GM19351 (cell line): Measurements from ENCODE around the gene PROX1.

Source experiments
- ATAC-seq: cut with Tn5 transposase; IDR thresholded peaks from one replicate; pipeline ENCODE4 v1.9.1; 2021; ENCODE audit warnings: mild to moderate bottlenecking, moderate library complexity; ENCODE audit not compliant: unreplicated experiment

The PROX1 gene

DNA sequence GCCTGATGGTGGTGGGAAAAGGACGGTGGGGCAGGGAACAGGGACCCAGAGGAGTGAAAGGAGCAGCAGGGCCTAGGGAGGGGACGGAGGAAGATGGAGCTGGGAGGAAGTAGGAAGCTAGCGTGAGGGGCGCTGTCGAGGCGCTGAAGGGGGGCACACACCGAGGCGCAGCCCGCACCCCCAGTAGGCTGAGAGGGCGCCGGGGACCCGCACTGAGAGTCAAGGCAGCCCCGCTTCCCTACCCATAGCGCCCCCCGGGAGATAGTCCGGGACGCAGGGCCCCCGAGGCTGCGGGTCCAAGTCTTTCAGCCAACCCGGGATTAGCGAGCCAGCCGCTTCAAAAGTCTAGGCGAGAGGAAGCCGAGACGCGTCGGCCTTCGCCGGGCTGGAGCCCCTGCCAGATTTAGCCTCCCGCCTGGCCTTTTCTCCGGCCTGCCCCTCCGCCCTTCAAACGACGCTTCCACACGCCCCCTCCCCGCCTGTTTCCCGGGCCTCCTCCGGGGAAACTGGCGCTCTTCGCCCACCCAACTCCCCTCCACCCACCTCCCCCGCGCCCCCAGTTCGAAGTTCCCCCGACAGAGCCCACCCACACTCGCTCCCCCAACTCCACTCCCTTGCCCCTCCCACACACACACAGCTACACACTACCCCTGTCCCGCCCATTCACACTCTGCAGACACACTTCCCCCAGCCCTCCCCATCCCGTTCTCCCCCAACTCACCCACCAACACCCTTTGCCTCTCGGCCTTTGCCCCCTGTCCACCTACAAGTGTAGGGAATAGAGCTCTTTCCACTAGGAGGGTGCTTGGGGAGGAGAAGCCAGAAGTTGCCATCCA lies 7.8 kb upstream of the PROX1 start:
- ATAC-seq: no peak

DNA sequence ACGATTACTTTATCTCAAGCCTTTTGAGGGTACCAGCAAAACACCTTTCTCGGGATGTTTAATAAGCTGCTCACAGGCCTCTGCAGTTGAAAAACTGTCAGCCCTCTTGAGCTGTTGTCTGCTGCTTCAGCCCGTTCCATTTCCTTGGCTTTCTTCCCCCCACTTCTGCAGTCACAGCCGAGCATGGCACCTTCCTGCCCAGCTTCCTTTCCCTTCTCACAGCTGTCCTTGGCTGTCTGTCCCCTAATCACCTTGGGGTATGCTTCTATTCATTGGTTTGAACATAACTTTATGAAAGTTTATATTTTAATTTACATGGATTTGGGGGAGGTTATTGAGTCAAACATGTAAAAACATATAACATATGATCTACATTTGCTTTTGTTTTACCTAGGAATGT lies 6.9 kb upstream of the PROX1 start:
- ATAC-seq: no peak

DNA sequence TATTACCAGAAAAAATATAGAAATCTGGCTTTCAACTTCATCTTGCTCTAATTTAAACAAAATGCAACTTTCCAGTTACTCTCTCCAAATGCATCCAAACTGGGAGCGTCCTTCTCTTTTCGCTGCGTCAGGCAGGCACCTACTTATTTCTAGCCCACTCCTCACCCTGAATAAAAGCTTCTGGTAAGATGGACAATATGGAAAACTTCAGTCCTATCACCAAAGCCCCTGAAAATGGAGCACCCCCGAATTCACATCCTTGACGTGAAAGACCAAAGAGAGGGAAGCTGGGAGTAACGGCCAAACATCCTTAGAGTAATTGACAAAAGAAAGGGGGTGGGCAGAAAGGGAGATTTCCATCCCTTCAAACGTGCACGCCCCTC lies 5.5 kb upstream of the PROX1 start:
- no peak for ATAC-seq

DNA sequence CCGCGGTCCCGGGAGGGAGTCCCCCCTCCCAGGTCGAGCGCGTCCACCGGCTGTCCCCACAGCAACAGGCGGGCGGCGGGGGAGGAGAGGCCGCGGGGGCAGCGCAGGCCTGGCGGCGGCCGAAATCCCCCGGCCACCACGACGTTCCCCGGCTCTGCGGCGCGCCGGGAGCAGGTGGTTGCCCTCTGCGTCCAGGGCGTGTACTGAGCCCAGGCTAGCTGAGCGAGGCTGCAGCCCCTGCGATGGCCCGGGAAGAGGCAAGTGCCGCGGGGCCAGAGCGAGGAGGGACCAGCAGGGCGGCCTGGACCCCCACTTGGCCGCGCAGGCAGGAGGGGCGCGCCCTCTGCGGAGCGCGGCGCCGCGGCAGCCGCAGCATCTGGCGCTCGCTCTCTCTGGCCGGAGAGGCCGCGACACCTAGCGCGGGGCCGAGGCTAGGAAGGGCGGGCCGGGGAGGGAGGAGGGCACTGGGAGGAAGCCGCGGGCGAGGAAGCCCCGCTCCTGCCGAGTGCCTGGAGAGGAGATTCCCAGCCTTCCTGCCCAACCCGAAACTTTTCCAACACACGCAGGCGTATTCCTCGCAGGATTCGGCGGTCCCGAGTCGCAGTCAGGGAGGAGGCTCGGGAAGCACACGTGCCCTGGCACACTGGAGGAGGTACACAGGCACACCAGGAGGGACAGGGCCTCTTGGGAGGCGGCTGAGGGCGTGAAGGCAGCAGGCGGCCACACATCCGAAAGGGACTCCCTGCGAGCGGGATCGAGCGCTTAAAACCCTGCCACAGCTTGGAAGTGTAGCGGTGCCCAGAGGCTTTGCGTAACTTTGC lies 4.9 kb upstream of the PROX1 start:
- ATAC-seq: no peak

DNA sequence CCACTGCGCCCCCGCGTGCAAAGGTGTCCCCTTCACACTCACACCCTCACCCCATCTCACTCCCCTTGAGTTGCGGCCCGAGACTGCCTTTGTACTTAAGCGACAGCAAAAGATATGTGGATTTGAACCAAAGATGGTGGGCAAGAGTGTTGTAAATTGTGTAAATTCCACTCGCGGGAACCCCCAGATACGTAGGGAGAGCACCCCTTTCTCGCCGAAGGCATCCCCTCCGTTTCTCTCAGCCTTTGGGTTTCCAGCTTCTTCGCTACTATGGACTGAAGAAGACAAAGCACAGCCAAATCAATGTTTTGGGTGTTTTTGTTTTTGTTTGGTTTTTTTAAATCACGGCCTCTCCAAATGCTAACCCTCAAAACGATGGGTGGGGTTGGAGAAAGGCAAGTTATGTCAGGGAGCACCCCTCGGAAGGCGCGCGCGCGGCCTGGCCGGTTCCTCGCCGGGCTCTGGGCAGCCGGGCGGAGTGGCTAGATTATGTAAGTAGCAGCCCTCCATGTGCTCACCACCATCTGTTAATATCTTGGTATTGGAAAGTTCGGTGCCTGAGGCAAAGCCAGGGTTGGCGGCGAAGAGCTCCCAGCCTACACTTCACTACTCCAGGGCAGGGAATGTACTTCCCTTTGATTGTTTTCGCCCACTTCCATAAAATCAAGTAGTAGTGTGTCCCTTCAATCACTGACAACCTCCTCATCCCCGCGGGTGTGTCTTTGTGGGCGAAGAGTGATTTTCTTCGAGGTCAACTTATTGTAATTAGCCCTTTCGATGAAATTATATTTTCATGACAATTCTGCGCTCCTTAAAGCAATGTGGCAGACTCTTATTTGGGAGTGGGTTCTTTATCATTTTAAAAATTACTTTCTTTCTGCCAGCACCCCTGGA lies 4.0 kb upstream of the PROX1 start:
- ATAC-seq: no peak

DNA sequence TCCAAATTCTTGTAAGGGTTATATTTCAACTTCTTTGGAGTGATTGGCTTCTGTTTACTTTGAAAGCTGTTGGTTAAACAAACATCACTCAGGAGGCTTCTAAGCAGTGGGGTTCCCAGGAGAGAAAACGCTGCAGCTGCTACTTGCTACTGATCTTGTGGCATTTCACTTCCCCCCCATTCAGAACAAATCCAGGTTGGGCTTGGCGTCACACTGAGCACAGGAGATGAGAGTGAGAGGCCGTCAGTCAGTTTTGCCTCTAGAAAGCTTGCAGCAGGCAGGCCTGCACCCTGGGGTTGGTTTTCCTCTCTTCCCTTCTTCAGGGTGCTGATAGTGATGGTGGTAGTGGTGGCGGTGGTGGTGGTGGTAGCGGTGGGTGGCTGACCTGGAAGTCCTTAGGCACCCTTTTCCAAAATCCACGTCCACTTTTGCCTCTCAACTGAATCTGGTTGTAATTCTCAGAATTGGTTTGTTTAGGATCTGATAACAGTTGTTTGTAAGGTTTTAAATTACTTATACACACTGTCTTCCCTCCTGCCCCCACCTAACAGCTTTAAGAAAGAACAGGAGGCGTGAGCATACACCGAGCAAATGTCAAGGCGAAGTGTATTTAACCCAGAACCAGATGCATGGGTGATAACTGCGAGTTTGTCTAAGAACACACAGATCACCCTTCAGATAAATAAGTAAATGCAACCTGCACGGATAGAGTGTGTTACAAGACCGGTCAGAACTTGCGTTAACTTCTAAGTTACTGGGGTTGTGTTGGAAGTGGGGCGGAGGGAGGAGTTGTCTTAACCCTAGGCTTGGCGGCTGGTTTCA lies 3.2 kb upstream of the PROX1 start:
- no peak for ATAC-seq

DNA sequence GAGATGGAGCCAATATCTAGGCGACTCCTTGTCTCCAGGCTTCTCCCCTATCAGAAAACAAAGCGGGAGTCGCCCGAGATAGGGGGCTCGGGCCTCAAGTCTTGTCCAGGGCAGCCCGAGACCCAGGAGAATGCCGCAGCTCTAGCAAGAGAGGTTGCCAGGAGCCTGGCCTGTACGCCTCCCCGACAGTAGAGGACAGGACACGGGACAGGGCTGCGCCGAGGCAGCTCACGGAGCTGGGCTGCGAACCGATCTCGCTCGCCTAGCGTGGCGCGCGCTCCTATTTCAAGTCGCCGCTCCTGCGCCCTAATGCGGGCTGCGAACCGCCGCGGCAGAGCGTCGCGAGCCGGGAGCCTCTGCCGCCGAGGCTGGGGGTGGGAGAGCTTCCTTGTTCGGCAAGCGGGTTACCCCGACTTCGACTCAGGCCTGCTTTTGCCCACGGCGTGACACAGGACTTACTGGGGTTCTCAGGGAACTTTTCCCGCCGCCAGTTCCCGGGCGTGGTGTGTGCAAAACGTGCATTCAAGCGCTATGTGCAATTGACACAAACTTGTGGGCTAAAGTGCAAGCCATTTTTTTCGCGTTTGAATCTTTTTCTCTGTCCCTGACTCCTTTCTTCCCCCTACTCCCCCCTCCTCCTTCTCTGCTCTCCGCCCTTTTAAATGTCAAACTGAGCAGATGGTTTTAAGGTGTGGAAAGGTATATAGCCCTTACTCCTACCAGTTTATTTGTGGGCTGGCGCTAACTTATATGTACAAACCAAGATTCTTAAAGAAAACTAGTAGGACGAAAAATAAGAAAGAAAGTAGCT lies 2.4 kb upstream of the PROX1 start:
- no peak for ATAC-seq

DNA sequence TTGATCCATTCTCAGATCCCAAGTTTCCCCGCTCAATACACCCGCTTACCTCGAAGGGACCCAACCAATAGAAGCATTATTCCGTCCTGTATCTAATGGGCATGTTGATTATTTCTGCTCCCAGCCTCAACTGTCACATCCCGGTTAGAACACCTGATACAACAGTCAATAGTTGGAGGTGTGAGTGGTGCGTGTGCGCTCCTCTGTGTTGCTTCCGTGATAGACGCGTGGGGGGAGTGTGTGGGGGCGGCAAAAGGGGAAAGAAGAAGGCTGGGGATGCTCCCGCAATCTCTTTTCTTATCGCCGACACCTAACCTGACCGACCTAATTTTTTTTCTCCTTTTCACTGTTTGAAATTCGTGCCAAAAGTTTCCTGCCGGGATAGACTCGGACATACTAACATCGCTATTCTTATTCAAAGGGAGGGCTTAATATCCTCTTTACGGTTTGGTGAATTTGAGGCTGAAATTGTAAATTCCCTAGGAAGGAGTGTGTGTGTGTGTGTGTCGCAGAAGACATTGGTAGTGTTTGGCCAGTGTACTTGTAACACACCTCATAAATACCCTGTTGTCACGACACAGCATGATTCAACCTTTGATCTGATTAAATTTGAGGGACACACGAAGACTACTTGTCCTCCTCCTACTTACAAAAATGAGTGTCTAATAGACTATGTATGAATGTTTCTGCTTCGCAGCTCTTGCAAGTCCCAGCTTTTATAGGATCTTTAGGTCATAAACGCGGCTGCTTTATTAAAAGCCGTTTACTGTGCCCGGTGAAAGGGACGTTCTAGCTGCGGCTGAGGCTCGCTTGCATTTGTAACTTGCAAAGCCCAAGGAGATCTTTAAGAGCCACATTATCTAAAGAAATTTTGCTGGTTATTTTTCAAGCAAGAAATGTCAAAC lies 1.5 kb upstream of the PROX1 start:
- ATAC-seq: no peak

DNA sequence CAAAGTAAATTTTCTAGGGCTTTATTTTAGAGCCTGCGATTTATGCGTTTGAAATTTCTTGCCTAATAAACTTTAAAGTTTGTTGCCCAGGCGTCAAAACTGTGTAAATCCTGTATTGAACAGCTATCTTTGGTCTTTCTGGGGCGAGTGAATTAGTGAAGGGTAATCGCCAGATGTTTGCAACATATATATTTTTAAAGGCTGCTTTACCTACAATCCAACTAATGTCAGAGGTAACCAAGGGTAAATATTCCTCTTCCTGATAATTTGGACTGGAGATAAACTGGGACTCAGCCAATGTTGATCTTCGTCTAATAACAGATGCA lies 885 bp upstream of the PROX1 start:
- ATAC-seq: no peak

DNA sequence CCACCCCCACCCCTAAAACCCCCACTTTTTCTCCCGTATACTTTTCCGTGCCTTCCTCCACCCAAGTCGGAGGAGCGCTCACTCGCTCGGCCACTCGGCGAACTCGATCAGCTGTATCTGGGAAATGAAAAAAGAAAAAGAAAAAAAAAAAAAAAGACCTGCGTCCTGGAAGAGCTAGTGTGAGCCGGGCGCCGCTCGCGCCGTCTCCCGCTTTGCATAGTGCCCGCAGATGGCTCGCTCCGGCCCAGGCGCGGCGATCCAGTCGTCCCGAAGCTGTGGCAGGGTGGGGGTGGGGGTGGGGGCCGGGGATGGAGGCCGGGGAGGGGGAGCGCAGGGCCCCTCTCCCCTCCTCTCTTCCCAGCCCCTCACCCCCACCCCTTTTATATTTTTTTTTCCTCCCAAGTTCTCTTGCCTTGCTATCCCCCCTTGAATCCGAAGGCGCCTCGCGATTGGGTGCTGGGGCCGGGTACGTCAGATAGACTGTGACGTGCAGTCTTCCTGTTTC lies 299 bp upstream of the PROX1 start:
- peak; percentile 31 for ATAC-seq

DNA sequence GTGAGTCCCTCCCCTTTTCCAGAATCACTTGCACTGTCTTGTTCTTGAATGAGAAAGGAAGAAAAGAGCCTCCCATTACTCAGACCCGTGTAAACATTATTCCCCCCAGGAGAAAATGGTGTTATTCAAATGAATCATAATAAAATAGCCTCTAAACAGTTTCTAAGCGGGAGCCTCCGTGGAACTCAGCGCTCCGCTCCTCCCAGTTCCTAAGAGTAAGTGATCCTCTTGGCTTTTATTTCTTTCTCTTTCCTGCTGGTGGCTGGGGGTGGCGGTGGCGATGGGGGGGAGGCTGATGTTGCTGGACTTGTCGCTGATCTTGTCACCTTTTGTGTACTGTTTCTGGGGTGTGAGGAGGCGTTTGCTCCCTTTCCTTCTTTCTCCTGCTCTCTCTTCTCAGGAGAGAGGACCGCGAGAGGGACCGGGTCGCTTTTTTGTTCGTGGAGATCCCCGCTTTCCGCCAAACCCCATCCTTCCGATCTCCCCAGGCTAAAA lies 781 bp downstream of the PROX1 start:
- no peak for ATAC-seq

DNA sequence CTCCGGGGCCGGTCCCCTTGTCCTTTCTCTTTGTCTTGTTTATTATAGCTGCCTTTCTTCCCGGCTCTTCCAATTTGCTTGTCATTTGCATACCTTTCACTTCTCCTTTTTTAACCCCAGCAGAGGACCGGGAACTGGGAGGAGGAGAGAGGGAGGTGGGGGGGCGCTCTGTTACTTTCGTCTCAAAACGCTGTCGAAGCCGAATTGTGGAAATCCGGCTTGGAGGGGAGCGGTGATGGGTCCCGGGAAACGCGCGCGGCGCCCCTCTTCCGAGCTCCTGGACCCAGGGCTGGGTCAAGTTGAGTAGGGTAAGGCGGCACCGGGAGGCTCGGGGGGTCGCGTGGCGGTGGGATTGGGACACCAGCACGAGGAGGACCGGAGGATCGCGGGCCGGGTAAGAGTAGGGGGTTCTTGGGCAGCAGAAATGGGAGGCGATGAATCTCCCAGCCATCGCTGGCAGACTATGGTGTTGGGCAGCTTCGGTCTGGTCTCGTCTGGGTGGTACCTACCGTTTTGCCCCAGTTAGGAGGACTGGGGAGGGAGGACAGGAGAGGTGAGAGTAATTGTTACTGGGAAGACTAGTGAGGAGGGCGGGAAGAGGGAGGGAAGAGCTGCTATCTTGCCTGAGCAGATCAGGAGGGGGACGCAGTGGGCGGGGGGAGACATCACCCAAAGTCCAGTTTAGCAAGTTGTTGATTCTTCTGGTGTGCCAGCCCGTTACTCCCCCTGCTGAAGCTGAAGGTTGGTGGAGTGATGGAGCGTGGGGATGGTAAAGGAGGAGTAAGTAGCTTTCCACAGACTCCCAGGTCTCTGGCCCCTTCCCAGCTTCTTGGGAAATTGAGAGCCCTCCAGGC lies 1.5 kb downstream of the PROX1 start:
- ATAC-seq: no peak

DNA sequence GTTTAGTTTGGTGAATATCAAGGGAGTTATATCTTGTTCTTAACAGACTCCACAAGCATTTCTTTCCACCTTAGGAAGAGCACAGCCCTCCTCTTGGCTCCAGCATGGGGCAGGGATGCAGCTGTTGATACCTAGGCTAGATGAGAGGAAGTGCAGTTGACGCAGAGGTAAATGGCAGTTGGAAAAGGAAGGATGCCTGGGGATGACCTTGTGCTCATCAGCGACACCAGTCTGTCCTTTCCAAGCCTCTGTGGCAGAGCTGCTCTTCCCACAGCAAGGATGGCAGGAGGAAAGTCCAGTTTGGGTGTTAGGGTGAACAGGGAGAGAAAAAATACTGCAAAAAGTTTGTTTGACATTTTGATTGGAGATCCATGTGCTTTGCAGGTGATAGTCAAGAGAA lies 6.2 kb downstream of the PROX1 start:
- no peak for ATAC-seq

DNA sequence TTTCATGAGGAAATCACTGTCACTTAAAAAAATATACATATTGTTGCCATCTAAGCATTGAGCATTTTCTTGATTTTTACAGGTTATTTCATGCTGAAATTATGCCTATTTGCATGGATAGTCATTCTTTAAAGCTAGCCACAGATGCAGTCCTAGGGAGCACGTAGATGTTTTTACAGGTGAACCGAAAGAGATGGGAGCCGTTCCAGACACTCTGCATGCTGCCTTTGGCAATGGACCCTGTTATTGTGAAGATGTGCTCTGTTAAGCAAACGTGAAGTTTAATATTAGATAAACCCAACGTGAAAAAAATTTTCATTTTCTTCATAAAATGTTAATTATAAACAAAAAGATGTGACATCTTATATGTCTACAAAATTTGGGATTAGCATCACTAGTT lies 7.1 kb downstream of the PROX1 start:
- no peak for ATAC-seq

DNA sequence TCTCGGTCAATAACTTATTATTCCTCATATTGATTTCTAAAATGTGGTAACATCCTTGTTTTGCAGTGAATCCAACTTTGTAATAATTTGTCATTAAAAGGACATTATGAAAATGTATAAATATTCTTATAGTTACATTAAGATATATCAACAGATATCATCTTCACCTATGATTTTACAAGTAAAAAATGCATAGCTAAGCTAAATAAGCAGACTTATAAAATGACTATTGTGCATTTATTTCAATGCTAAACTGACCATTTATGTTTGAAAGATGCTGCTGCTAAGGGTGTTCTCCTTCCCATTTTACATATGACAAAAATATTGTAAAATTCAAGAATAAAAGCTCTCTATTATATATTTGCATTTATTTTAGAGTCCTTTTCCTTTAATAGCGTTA lies 7.8 kb downstream of the PROX1 start:
- ATAC-seq: no peak

DNA sequence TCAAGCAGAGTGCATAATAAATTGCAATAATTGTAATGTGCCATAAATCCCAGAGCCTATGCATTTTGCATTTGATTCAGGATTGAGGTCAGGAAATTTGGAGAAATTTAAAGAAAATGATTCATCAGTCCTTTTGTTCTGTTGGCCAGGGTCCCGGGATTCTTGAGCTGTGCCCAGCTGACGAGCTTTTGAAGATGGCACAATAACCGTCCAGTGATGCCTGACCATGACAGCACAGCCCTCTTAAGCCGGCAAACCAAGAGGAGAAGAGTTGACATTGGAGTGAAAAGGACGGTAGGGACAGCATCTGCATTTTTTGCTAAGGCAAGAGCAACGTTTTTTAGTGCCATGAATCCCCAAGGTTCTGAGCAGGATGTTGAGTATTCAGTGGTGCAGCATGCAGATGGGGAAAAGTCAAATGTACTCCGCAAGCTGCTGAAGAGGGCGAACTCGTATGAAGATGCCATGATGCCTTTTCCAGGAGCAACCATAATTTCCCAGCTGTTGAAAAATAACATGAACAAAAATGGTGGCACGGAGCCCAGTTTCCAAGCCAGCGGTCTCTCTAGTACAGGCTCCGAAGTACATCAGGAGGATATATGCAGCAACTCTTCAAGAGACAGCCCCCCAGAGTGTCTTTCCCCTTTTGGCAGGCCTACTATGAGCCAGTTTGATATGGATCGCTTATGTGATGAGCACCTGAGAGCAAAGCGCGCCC lies 8.7 kb downstream of the PROX1 start:
- ATAC-seq: no peak
